SH-SY5Y (cell line): ENCODE results near the gene NKAIN2.

Experiments
- GATA2 ChIP-seq: IDR thresholded peaks from 2 replicates; pipeline ENCODE4 v1.6.1; 2011; ENCODE audit warnings: mild to moderate bottlenecking, low read depth, low read length
- GATA3 ChIP-seq: IDR thresholded peaks from 2 replicates; pipeline ENCODE4 v1.6.1; 2011; ENCODE audit warnings: low read depth, mild to moderate bottlenecking, low read length, moderate library complexity

DNA sequence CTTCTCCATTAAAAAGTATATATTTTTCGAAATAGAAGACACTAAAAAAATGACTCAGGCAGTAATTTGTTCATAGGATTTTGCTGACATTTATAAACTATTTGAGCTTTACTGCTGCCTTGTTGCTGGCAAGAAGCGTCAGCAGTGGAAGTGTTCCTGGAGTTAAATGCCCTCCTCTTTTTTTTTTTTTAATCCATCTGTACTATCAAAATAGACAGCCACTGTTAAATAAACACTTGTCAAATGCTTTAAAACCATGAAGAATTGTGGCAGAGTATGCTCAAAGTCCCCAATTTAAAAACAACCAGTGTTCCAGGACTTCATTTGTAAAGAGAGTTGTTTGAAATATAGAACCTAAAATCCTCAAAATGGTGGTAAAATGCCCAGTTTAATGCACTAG, 253.8 kb downstream of the NKAIN2 start:
- TF ChIP-seq GATA2 (no peak), GATA3 (no peak)
